ENCODE measurements around the gene CLPTM1L.
"Not testable (repeated sequence)": the region's sequence is repeated elsewhere in the genome, so short reads cannot be mapped to it uniquely, and the experiment has no call there.

- TF ChIP-seq, protein P1, sequence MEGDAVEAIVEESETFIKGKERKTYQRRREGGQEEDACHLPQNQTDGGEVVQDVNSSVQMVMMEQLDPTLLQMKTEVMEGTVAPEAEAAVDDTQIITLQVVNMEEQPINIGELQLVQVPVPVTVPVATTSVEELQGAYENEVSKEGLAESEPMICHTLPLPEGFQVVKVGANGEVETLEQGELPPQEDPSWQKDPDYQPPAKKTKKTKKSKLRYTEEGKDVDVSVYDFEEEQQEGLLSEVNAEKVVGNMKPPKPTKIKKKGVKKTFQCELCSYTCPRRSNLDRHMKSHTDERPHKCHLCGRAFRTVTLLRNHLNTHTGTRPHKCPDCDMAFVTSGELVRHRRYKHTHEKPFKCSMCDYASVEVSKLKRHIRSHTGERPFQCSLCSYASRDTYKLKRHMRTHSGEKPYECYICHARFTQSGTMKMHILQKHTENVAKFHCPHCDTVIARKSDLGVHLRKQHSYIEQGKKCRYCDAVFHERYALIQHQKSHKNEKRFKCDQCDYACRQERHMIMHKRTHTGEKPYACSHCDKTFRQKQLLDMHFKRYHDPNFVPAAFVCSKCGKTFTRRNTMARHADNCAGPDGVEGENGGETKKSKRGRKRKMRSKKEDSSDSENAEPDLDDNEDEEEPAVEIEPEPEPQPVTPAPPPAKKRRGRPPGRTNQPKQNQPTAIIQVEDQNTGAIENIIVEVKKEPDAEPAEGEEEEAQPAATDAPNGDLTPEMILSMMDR (IDR thresholded peaks at IDR 0.05; ENCODE audit: poor library complexity) = not testable (repeated sequence)
- TF ChIP-seq EZH2 (IDR thresholded peaks at IDR 0.05; ENCODE audit: borderline replicate concordance); EZH2phosphoT487 (IDR thresholded peaks at IDR 0.05; ENCODE audit: low read depth, severe bottlenecking, unreplicated experiment): not testable (repeated sequence)
Measured at GRCh38 chr5:1342711-1343110, 2.2 kb downstream of the CLPTM1L start.
